Left lung (tissue), 10 donors: Measurements from ENCODE around the gene PYURF. TPM values are rescaled to one million over a fixed set of nuclear protein-coding genes. Genes with fewer than 3 reads are reported as not detected.

ENCODE experiments used
- ATAC-seq: fragments of 200-7000 bp; cut with Tn5 transposase; one replicate; pipeline ENCODE4 v1.9.1; 2020; ENCODE audit warnings: moderate library complexity
- DNase-seq, 4 donors: peaks; one replicate each; pipeline ENCODE4 v3.0.0-alpha.2; 2013 to 2020
- H3K27ac ChIP-seq, 2 donors: fragments of 200-600 bp; sonication (generic) in 1 of 2; one replicate each; pipeline versions ENCODE4 v1.5.0 to v1.8.0; 2020 to 2021
- H3K27me3 ChIP-seq, 2 donors: fragments of 200-600 bp; sonication (generic) in 1 of 2; one replicate each; pipeline versions ENCODE4 v1.5.0 to v1.8.0; 2020 to 2021
- H3K36me3 ChIP-seq, 2 donors: fragments of 200-600 bp; sonication (generic) in 1 of 2; one replicate each; pipeline versions ENCODE4 v1.5.0 to v1.8.0; 2020 to 2021
- H3K4me1 ChIP-seq, 2 donors: fragments of 200-600 bp; one replicate each; pipeline ENCODE4 v1.8.0; 2021
- H3K4me3 ChIP-seq, 2 donors: fragments of 200-600 bp; sonication (generic) in 1 of 2; one replicate each; pipeline versions ENCODE4 v1.5.0 to v1.8.0; 2020 to 2021; ENCODE audit warnings: mild to moderate bottlenecking in 1 of 2
- H3K9me3 ChIP-seq, 2 donors: fragments of 200-600 bp; sonication (generic) in 1 of 2; one replicate each; pipeline versions ENCODE4 v1.5.0 to v1.8.0; 2020 to 2021
- CTCF ChIP-seq, 2 donors: fragments of 200-600 bp; sonication (generic) in 1 of 2; IDR thresholded peaks; one replicate each; pipeline versions ENCODE4 v1.5.0 to v1.8.0; 2021; ENCODE audit warnings: antibody characterized with exemption in 2 of 2
- intact Hi-C, 2 donors: fragments of 100-400 bp; cut with DNase I; formaldehyde crosslinking; loops; one replicate each; pipeline versions ENCODE4 v1.11.2 to v1.14.2; 2022
- polyA plus RNA-seq, 6 donors: library from polyadenylated mRNA; unstranded; fragments of 120-200 nt; gene quantifications; one replicate each; pipeline ENCODE4 v1.2.1, GENCODE V29; 2013; ENCODE audit not compliant: insufficient read length in 6 of 6
- total RNA-seq, 2 donors: library from RNA; stranded (reverse); fragmentation: NEBNext Ultra II Directional; extraction: Animal tissue kit (Norgen Biotek cat#: 25700); gene quantifications; one replicate each; pipeline ENCODE4 v1.2.1, GENCODE V29; 2021
- donor health status: DM: no; HTN: yes; CAD: no.
- donor health status: DM: no; HTN: no; CAD: no.

Gene PYURF
- total and polyA plus RNA-seq, 8 donors = 63.5 to 120 (median 108) TPM

- ATAC-seq (no peak), DNase-seq (no peak)
- H3K4me3 ChIP-seq = no peak overlapping the region
- TF ChIP-seq CTCF (IDR thresholded peaks at IDR 0.05) = no peak
- no peak overlapping the region for H3K27ac ChIP-seq
- no peaks in the 10 kb centered on the region for H3K9me3 ChIP-seq
- intact Hi-C loops = loop anchor here in 1 of 2 donors (10.0 kb wide), 1 partner anchor 132 kb away; no protein-coding TSS in a partner anchor
- H3K36me3 ChIP-seq = no peaks in the 10 kb centered on the region
- H3K27me3 ChIP-seq = no peaks in the 10 kb centered on the region
- H3K4me1 ChIP-seq = no peaks in the 10 kb centered on the region
Measured at GRCh38 chr4:88533088-88533790, 9.7 kb upstream of the PYURF start.

- no peak for DNase-seq
- TF ChIP-seq CTCF (IDR thresholded peaks at IDR 0.05) = no peak
- intact Hi-C loops = loop anchor here in 1 of 2 donors (10.0 kb wide), 1 partner anchor 133 kb away; no protein-coding TSS in a partner anchor
Measured at GRCh38 chr4:88531549-88531948, 8.0 kb upstream of the PYURF start.

GRCh38 chr4:88528861-88529260 is 5.3 kb upstream of the PYURF start:
- H3K9me3 ChIP-seq = no peaks in the 10 kb centered on the region
- ATAC-seq = no peak
- H3K4me3 ChIP-seq = no peak overlapping the region
- H3K4me1 ChIP-seq = peaks cover 0 to 15% of the 10 kb centered on the region in 2 donors
- no peaks in the 10 kb centered on the region for H3K27me3 ChIP-seq
- intact Hi-C loops = loop anchor here in 1 of 2 donors (10.0 kb wide), 1 partner anchor 496 kb away; no protein-coding TSS in a partner anchor
- DNase-seq = no peak
- TF ChIP-seq CTCF (IDR thresholded peaks at IDR 0.05) = no peak
- no peak overlapping the region for H3K27ac ChIP-seq
- no peaks in the 10 kb centered on the region for H3K36me3 ChIP-seq

More at GRCh38 chr4:88531549-88531948, 8.0 kb upstream of the PYURF start:
- Histone ChIP-seq H3K36me3 (no peaks in the 10 kb centered on the region), H3K9me3 (no peaks in the 10 kb centered on the region), H3K27ac (no peak overlapping the region), H3K4me1 (peaks cover 0 to under 1% of the 10 kb centered on the region in 2 donors), H3K27me3 (no peaks in the 10 kb centered on the region), H3K4me3 (no peak overlapping the region)
- no peak for ATAC-seq

- no peak overlapping the region for H3K27ac ChIP-seq
- intact Hi-C loops = loop anchor here in 1 of 2 donors (10.0 kb wide), 1 partner anchor 497 kb away; no protein-coding TSS in a partner anchor
- H3K27me3 ChIP-seq = no peaks in the 10 kb centered on the region
- DNase-seq = no peak
- no peak for ATAC-seq
- no peak for TF ChIP-seq CTCF (IDR thresholded peaks at IDR 0.05)
- H3K4me1 ChIP-seq = peaks cover 0 to 18% of the 10 kb centered on the region in 2 donors
- H3K36me3 ChIP-seq = no peaks in the 10 kb centered on the region
- H3K4me3 ChIP-seq = no peak overlapping the region
- H3K9me3 ChIP-seq = no peaks in the 10 kb centered on the region
Measured at GRCh38 chr4:88527787-88528186, 4.2 kb upstream of the PYURF start.

GRCh38 chr4:88526221-88526815 is 2.7 kb upstream of the PYURF start:
- intact Hi-C loops = loop anchor here in 1 of 2 donors (10.0 kb wide), 1 partner anchor 498 kb away; no protein-coding TSS in a partner anchor
- Histone ChIP-seq H3K4me1 (peaks cover 5 to 28% of the 10 kb centered on the region in 2 donors), H3K27ac (no peak overlapping the region)

More at GRCh38 chr4:88526221-88526815, 2.7 kb upstream of the PYURF start:
- Histone ChIP-seq H3K27me3 (no peaks in the 10 kb centered on the region), H3K4me3 (no peak overlapping the region), H3K9me3 (no peaks in the 10 kb centered on the region), H3K36me3 (peaks cover 0 to 5% of the 10 kb centered on the region in 2 donors)
- DNase-seq (no peak), ATAC-seq (no peak)
- TF ChIP-seq CTCF (IDR thresholded peaks at IDR 0.05) = peak; percentile 10 to 19
